HG03460 (cell line): Measurements from ENCODE around the gene MOK.
"Not testable (repeated sequence)": the region's sequence is repeated elsewhere in the genome, so short reads cannot be mapped to it uniquely, and the experiment has no call there.

Source experiments
- ATAC-seq: cut with Tn5 transposase; IDR thresholded peaks from one replicate; pipeline ENCODE4 v1.9.1; 2021; ENCODE audit not compliant: unreplicated experiment

The MOK gene

GRCh38 chr14:102249041-102249440, 55.9 kb downstream of the MOK start:
- no peak for ATAC-seq

DNA sequence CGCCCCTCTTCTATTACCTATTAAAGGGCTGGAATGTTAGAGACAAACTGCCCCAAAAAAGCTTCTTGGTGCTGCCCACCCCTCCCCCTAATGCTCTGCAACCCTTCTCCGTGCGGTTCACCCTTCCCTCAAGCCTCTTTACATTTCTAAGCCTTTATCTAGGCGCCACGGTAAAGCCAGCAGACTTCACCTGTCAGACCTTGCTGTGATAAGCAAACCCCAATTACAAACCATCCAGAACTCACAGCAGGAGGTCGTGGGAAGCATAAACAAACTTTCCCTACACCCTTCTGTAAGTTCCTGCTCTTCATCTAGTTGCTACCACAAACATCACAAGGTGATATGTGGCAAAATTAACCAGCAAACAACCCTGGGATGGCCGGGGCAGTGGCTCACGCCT, 56.8 kb downstream of the MOK start:
- no peak for ATAC-seq

DNA sequence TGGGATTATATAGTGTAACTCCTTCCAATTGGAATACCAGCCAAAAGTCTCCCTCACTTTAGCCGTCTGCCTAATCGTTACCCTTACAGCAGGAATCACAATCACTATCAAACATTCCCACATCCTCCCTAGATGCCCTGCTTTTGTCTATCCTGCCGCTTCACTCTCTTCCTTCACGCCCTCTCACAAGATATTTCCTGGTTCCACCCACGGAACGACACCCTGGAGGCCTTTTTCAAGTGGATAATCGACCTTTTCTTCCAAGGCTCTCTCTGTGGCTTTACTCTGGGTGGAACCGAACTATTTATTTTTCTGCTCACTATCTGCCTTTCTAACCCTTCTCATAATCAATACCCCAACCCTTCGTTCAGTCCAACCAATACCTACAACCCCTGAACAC, 58.9 kb downstream of the MOK start:
- ATAC-seq: no peak

GRCh38 chr14:102243795-102244194, 61.2 kb downstream of the MOK start:
- not testable (repeated sequence) for ATAC-seq

GRCh38 chr14:102241147-102241546, 63.8 kb downstream of the MOK start:
- no peak for ATAC-seq

DNA sequence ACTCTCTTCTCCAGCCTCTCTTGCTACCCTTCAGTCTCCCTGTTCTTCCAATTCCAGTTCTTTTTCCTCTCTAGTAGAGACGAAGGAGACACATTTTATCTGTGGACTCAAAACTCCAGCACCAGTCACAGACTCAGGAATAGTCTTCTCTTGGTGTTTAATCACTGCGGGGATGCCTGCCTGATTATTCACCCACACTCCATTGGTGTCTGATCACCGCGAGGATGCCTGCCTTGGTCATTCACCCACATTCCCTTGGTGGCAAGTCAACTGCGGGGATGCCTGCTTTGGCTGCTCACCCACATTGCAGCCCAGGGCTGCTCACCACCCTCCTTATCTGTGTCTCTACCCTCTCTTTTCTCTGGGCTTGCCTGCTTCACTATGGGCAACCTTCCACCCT, 64.5 kb downstream of the MOK start:
- not testable (repeated sequence) for ATAC-seq

DNA sequence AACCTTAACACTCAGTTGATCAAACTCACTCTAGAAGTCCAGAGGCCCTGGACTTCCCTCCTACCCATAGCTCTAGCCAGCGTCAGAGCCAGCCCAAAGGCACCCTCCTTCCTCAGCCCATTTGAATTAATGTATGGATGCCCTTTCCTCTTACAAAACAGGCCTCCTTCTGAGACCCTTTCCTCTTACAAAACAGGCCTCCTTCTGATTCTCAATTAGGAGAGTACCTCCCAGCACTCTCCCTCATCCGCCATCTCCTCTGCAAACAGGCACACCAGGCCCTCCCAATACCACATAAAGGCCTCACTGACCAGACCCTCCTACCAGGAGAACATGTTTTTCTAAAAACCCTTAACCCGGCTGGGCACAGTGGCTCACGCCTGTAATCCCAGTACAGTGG, 65.7 kb downstream of the MOK start:
- no peak for ATAC-seq

DNA sequence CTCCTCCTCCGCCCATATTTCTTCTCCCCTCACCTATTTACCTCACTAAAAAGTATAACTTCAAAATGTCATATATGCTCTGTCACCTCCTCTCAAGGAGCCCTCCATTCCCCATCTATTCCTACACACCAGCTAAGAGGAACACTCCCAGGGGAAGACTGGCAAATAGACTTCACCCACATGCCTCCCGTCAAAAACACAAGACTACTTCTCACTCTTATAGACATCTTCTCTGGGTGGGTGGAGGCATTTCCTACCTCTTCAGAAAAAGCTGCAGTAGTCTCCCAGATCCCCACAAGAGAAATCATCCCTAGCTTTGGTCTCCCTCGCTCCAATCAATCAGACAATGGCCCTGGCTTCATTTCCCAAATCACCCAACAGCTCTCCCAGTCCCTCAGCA, 66.2 kb downstream of the MOK start:
- ATAC-seq: no peak

DNA sequence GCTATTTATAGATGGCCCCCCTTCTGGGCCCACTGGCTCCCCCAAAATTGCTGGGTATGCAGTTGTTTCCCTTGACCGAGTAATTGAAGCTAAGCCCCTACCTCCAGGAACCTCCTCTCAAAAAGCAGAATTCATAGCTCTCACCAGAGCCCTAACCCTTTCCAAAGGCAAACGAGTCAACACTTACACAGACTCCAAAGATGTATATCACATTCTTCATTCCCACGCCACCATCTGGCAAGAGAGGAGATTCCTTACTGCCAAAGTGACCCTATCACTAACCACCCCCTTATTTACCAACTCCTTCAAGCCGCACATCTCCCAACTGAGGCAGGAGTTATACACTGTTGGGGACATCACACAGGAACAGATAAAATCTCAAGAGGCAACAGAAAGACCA, 66.8 kb downstream of the MOK start:
- no peak for ATAC-seq

GRCh38 chr14:102236026-102236425, 68.9 kb downstream of the MOK start:
- no peak for ATAC-seq

- ATAC-seq: peak; percentile 73
These were observed 69.6 kb downstream of the MOK start for GRCh38 chr14:102235275-102235897.

- ATAC-seq: no peak
These were observed 70.4 kb downstream of the MOK start for GRCh38 chr14:102234331-102235264.

GRCh38 chr14:102233081-102233480, 71.9 kb downstream of the MOK start:
- ATAC-seq: no peak

DNA sequence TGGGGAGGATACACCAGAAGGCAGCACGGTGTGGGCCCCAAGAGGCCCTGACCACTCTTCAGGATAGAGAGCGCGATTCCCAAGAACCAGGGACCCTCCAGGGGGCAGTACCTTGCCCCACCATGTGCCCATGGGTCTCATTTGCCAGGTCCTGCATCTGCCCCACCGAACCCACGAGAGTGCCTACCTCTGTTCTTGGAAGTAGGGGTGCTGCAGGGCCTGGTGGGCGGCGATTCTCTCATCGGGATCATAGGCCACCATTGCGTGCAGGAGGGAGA, 72.7 kb downstream of the MOK start:
- ATAC-seq: no peak

GRCh38 chr14:102231476-102232347, 73.3 kb downstream of the MOK start:
- ATAC-seq: no peak

DNA sequence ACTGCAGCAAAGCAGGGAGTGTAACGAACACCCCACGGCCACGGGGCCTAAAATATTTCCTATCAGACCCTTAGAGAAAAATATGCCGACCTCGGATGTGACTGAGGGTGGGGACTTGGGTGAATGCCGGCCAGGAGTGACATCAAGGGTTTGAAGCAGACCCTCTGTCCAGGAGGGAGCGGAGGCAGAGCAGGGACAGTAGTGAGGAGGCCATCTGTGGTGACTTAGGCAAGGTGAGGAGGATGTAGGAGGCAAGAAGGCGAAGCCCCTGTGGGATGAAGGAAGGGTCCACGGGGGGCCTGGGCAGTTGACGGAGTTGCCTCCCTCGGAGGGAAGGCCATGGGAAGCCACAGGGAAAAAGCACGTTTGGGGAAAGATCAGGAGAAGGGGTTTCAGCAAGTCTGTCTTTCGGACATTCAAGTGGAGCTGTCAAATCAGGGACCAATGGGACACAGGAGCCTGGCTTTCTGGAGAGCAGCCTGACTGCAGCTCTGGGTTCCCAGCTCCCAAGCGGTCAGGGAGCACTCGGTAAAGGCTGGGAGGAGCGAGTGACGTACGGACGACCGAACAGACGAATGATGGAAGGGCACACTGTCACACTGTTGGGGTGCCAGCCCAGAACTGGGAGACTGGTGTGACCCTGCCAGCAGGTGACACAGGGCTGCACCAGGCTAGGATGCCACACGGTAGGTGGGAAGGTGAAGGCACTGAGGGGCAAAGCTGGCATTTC, 74.3 kb downstream of the MOK start:
- no peak for ATAC-seq

DNA sequence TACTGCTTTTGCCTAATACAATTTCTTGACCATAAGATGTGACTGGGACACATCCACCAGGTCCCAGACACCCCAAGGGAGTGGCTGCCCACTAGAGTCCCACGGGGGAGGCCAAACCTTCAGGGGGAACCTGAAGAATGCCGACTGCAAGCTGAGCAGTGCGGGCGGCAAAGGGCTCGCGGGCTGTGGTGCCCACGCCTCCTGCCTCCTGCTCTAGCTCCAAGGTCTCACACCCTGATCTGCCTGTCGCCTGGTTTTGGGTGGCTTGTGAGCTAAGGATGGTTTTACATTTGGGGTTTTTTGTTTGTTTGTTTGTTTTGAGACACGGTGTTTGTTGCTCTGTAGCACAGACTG, 75.2 kb downstream of the MOK start:
- ATAC-seq: no peak

GRCh38 chr14:102229071-102229738, 75.8 kb downstream of the MOK start:
- no peak for ATAC-seq

- ATAC-seq: no peak
These were observed 77.6 kb downstream of the MOK start for GRCh38 chr14:102227184-102227964.
